ENCODE data around the gene SUPT3H.

Gene SUPT3H

DNA sequence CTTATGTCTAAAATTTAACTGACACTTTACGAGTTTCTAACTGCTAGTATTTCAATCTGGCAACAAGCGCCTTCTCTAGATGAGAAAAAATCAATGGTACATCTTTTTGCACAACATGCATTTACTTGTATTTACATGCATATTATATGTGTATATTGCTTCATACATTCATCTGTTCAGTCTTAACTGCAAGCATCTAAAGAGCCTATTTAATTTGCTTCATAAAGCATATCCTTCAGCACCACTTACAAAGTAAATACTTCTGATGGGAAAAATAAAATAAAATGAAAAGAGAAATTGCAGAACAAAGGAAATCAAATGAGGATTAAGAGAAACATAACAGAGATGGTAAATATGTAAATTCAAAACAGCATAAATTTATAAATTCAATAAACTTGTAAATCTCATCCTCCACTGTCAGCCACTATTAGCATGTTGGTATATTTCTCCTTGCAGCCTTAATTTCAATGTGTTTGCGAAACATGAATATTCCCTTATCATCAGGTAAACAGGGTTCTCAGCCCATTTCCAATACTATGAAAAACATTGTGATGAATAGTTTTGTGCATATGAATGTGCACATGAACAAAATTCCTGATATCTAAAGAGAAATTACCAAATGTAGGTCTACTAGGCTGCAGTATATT is 382.1 kb downstream of the SUPT3H start:
- no peak overlapping the region for H3K4me3 ChIP-seq (ENCODE audit: low read depth, low read length)
- DNase-seq (ENCODE audit: low read depth): no peak

GRCh38 chr6:44989391-44989790 is 388.3 kb downstream of the SUPT3H start:
- H3K4me3 ChIP-seq (ENCODE audit: low read depth, low read length): no peak overlapping the region

DNA sequence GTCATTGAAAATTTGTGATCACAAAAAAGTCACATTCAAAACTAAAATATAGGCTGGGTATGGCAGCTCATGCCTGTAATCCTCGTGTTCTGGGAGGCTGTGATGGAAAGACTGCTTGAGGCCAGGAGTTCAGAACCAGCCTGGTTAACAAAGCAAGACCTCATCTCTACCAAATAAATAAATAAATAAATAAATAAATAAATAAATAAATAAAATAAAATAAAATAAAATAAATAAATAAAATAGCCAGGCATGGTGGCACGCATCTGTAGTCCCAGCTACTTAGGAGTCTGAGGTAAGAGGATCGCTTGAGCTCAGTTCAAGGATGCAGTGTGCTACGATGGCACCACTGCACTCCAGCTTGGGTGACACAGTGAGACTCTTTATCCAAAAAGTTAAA is 392.7 kb downstream of the SUPT3H start:
- DNase-seq (ENCODE audit: low read depth): no peak
- no peak overlapping the region for H3K4me3 ChIP-seq (ENCODE audit: low read depth, low read length)

More at GRCh38 chr6:44989391-44989790, 388.3 kb downstream of the SUPT3H start:
- DNase-seq (ENCODE audit: low read depth): no peak

GRCh38 chr6:44983467-44984365 is 394.0 kb downstream of the SUPT3H start:
- H3K4me3 ChIP-seq (ENCODE audit: low read depth, low read length): no peak overlapping the region
- DNase-seq (ENCODE audit: low read depth): no peak

DNA sequence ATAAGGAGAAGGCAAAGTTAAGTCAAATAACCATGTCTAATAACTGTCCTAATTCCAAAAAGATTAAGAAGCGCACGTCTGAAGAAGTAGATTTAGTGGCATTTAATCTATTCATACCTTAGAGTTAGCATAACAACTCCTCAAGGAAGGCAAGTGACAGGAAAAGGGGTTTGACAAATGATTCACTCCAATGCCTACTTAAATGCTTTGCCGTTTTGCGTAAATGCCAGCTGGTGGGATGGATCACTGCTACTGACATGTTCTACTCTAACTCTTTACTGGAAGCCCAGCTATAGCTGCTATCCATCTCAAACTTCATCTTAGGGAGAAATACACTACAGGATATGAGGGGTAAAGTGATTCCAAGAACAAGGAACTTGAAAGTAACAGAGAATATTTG is 396.9 kb downstream of the SUPT3H start:
- no peak for DNase-seq (ENCODE audit: low read depth)
- no peak overlapping the region for H3K4me3 ChIP-seq (ENCODE audit: low read depth, low read length)

GRCh38 chr6:44976677-44977641 is 400.8 kb downstream of the SUPT3H start:
- no peak for DNase-seq (ENCODE audit: low read depth)
- H3K4me3 ChIP-seq (ENCODE audit: low read depth, low read length): no peak overlapping the region

GRCh38 chr6:44974511-44974910 is 403.2 kb downstream of the SUPT3H start:
- H3K4me3 ChIP-seq (ENCODE audit: low read depth, low read length): no peak overlapping the region
- DNase-seq (ENCODE audit: low read depth): no peak

DNA sequence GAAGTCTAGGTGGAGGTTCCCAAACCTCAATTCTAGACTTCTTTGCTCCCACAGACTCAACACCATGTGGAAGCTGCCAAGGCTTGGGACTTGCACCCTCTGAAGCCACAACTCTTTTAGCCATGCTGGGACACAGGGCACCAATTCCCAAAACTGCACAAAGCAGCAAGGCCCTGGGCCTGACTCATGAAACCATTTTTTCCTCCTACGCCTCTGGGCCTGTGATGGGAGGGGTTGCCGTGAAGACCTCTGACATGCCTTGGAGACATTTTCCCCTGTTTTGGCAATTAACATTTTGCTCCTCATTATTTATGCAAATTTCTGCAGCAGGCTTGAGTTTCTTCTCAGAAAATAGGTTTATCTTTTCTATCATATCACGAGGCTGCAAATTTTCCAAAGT is 405.0 kb downstream of the SUPT3H start:
- DNase-seq (ENCODE audit: low read depth): no peak
- H3K4me3 ChIP-seq (ENCODE audit: low read depth, low read length): no peak overlapping the region

DNA sequence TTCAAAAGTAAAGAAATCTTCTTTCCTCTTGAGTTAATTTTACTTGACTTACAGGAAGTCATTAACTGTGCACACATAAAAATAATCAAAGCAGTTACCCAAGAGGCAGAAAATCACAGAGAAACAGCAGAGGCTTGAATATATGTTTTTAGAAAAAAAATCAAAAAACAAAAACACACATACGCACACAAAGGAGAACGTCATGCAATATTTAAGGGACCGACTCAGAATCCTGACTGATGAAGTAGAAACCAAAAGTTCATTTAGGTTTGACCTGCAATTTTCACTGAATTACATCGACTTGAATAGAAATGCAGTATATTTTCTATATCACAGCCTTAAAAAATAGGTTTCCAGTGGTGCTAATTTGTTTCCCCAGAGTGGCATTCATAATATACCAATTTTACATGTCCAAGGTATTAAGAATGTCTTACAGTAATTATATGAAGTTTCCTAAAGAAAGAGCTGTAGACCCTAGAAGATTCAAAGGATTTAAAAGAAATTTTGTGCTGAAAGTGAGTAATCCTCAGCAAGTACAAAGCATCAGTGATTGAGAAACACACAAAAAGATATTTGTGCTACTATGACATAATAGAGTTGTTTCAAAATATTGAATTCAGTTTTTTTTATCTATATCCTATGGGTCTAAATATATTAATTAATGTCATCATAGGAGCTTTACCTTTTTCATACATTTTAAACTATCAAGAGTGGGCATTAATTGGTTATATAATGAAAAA is 408.1 kb downstream of the SUPT3H start:
- H3K4me3 ChIP-seq (ENCODE audit: low read depth, low read length): no peak overlapping the region
- DNase-seq (ENCODE audit: low read depth): no peak

DNA sequence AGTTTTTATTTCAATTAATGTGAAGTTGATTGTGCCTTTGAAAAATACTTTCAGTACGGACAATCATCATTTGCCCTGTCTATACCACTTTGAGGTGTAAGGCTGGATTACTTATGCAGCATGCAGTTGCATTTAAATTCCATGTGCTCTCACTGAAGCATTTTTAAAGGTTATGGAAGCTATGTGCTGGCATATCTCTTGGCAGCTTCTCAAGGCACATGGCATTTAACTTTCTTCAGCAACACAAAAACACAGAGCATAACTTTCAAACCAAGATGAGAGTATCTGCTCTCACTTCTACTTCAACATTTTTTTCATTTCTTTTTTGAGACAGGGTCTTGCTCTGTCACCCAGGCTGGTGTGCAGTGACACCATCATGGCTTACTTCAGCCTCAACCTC is 410.3 kb downstream of the SUPT3H start:
- DNase-seq (ENCODE audit: low read depth): no peak
- no peak overlapping the region for H3K4me3 ChIP-seq (ENCODE audit: low read depth, low read length)

GRCh38 chr6:44966449-44967092 is 411.2 kb downstream of the SUPT3H start:
- no peak overlapping the region for H3K4me3 ChIP-seq (ENCODE audit: low read depth, low read length)
- DNase-seq (ENCODE audit: low read depth): peak; percentile 55

GRCh38 chr6:44965708-44966107 is 412.0 kb downstream of the SUPT3H start:
- no peak for DNase-seq (ENCODE audit: low read depth)

GRCh38 chr6:44960898-44961297 is 416.8 kb downstream of the SUPT3H start:
- H3K4me3 ChIP-seq (ENCODE audit: low read depth, low read length): no peak overlapping the region

More at GRCh38 chr6:44965708-44966107, 412.0 kb downstream of the SUPT3H start:
- H3K4me3 ChIP-seq (ENCODE audit: low read depth, low read length): no peak overlapping the region

GRCh38 chr6:44959651-44960050 is 418.1 kb downstream of the SUPT3H start:
- no peak for DNase-seq (ENCODE audit: low read depth)
- no peak overlapping the region for H3K4me3 ChIP-seq (ENCODE audit: low read depth, low read length)

More at GRCh38 chr6:44960898-44961297, 416.8 kb downstream of the SUPT3H start:
- DNase-seq (ENCODE audit: low read depth): no peak

DNA sequence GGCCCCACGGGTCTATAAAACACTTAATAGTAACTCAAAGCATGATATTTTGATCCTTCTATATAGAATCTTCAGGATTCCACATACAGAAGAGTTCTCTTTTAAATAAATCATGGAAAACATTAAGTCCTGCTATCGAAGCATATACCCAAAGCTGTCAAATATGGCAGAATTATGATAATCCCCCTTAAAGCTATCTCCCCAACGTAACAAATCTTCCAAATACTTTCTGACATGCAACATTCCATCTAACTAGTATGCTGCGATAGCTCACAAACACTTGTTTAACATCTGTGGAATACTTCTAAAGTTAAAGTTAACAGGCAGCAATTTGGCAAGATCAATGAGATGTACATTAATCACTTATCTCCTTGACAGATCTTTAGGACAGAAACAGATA is 420.6 kb downstream of the SUPT3H start:
- H3K4me3 ChIP-seq (ENCODE audit: low read depth, low read length): no peak overlapping the region
- DNase-seq (ENCODE audit: low read depth): no peak

DNA sequence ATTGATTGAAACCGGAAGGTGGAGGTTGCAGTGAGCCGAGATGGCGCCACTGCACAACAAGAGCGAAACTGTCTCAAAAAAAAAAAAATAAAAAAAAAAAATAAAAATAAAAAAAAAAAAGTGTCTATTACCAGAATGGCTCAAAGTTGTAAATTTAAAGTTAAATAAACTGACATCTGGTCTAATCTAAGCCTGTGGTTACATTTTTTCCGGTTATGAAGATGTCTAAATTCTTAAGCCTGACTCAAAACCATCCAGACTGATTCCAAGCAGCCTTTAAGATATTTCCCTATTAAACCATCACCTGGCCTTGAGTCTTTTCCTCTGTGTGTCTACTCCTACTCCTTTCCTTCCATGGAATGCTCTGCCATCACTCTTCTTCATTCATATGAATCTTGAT is 421.3 kb downstream of the SUPT3H start:
- no peak overlapping the region for H3K4me3 ChIP-seq (ENCODE audit: low read depth, low read length)
- no peak for DNase-seq (ENCODE audit: low read depth)

DNA sequence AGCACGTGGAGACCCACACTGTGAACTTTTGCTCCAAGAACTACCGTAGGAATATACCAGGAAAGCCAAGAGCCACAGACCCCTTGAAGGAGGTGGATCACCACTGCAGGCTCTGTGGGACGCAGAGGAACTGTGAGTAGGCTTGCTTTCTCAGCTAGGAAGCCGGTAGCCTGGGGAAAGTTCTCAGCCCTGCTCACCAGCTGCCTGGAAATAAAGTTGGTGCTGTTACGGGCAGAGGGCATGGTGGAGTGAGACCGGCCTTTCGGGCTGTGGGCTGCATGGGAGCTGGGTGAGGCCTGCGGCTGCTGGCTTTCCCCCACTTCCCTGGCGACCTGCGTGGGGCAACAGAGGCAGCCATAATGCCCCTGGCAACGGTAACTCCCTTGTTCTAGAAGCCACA is 422.6 kb downstream of the SUPT3H start:
- DNase-seq (ENCODE audit: low read depth): no peak
- no peak overlapping the region for H3K4me3 ChIP-seq (ENCODE audit: low read depth, low read length)

DNA sequence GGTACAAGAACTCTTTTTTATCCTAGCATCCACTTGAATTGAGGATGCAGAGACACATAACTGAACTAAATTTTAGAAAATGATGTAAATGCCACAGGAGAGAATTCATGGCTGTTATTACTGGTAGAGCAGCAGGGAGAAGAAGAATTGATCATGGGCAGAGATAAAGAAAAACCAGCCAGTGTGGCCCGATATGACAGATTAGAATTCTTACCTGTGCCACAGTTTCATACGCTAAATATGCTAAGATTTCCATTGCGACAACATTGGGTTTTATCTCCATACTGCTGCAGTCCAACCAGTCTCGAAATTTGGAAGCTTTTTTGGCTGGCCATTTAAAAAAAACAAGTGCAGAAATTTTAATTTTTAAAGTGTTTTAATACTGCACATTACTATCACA is 423.5 kb downstream of the SUPT3H start:
- no peak overlapping the region for H3K4me3 ChIP-seq (ENCODE audit: low read depth, low read length)
- no peak for DNase-seq (ENCODE audit: low read depth)
